H1 (cell line): ENCODE measurements around the gene CNR2.

Experiments
- BACH1 ChIP-seq: IDR thresholded peaks from 2 replicates; pipeline ENCODE4 v1.6.1; 2012; ENCODE audit warnings: low read length, improper control_type of control experiment
- BCL11A ChIP-seq, 2 experiments: IDR thresholded peaks; one replicate each; pipeline ENCODE4 v1.6.1; 2011; ENCODE audit warnings: low read depth in 2 of 2, low read length in 2 of 2, mild to moderate bottlenecking in 2 of 2
- CEBPB ChIP-seq: IDR thresholded peaks from 2 replicates; pipeline ENCODE4 v1.6.1; 2012; ENCODE audit warnings: low read depth, low read length
- CTCF ChIP-seq, 3 experiments: IDR thresholded peaks; 1 replicate in 2 of 3; 2 replicates in 1 of 3; pipeline versions ENCODE4 v1.5.1 to v1.6.1; 2011; ENCODE audit warnings: low read length in 3 of 3, mild to moderate bottlenecking in 3 of 3, inconsistent platforms in 2 of 3, low read depth in 1 of 3, moderate library complexity in 1 of 3; ENCODE audit not compliant: insufficient read depth in 1 of 3; ENCODE audit errors: control extremely low read depth in 1 of 3
- EZH2 ChIP-seq: fragments of 200-600 bp; sonication (generic); IDR thresholded peaks from 2 replicates; pipeline ENCODE4 v1.7.1; 2012; ENCODE audit warnings: low read depth, mild to moderate bottlenecking, moderate library complexity, low read length, inconsistent platforms; ENCODE audit not compliant: severe bottlenecking
- HDAC2 ChIP-seq, 2 experiments: fragments of 300-600 bp in 1 of 2; sonication (generic) in 1 of 2; IDR thresholded peaks; 2 replicates each; pipeline ENCODE4 v1.6.1; 2011 to 2012; ENCODE audit warnings: low read depth in 2 of 2, low read length in 2 of 2, mild to moderate bottlenecking in 2 of 2, moderate library complexity in 2 of 2, borderline replicate concordance in 1 of 2, inconsistent platforms in 1 of 2
- POLR2A ChIP-seq, 2 experiments: IDR thresholded peaks; 1 replicate in 1 of 2; 2 replicates in 1 of 2; pipeline ENCODE4 v1.6.1; 2011; ENCODE audit warnings: low read depth in 2 of 2, low read length in 2 of 2, mild to moderate bottlenecking in 2 of 2; ENCODE audit errors: control extremely low read depth in 1 of 2
- SIN3A ChIP-seq, 2 experiments: IDR thresholded peaks in 1 of 2; conservative IDR thresholded peaks in 1 of 2; 2 replicates each; pipeline ENCODE4 v1.6.1; 2011 to 2012; ENCODE audit warnings: low read length in 2 of 2, improper control_type of control experiment in 1 of 2, low read depth in 1 of 2, mild to moderate bottlenecking in 1 of 2
- SP1 ChIP-seq: IDR thresholded peaks from 2 replicates; pipeline ENCODE4 v1.6.1; 2011; ENCODE audit warnings: low read depth, low read length

- TF ChIP-seq CEBPB (no peak), SP1 (no peak), CTCF (IDR thresholded peaks at IDR 0.05; ENCODE audit: control extremely low read depth in 1 of 3, insufficient read depth in 1 of 3, low read depth in 1 of 3, low read length in 3 of 3) (no peak), EZH2 (no peak), BCL11A (IDR thresholded peaks at IDR 0.05; ENCODE audit: low read depth in 2 of 2, low read length in 2 of 2) (no peak), BACH1 (no peak), POLR2A (IDR thresholded peaks at IDR 0.05; ENCODE audit: control extremely low read depth in 1 of 2, low read depth in 2 of 2, low read length in 2 of 2) (no peak), SIN3A (conservative IDR thresholded peaks at IDR 0.05 in 1 of 2, IDR thresholded peaks at IDR 0.05 in 1 of 2; ENCODE audit: low read depth in 1 of 2, low read length in 2 of 2) (no peak), HDAC2 (IDR thresholded peaks at IDR 0.05; ENCODE audit: borderline replicate concordance in 1 of 2, low read depth in 2 of 2, low read length in 2 of 2) (no peak)
Measured at GRCh38 chr1:23875382-23875781, 37.8 kb downstream of the CNR2 start.
